HG02884 (cell line): ENCODE measurements around the gene RTP5.

Experiments
- ATAC-seq: cut with Tn5 transposase; IDR thresholded peaks from one replicate; pipeline ENCODE4 v1.9.1; 2021; ENCODE audit warnings: mild to moderate bottlenecking, moderate library complexity; ENCODE audit not compliant: unreplicated experiment

The RTP5 gene

DNA sequence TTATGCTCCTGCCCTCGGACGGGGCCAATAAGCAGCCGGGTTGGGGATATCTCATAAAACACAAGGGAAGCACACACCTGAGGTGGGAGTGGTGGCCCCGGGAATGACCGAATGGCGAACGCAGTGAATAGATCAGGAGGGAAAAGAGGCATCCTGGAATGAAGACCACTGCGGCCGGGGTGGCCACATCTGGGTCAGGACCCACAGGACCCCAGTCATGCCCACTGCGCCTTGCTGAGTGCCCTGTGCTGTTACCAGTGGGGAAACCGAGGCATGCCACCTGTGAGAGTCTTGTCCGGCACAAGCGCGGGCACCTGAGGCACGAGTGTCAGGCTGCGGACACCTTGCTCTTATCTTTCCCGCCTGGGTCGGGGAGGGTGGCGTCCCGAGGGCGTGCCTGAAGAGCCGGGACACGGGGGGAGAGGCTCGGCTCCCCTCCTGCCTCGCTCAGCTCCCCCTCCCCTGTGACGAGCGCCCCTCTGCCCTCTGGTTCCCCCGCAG lies 12.4 kb upstream of the RTP5 start:
- no peak for ATAC-seq

DNA sequence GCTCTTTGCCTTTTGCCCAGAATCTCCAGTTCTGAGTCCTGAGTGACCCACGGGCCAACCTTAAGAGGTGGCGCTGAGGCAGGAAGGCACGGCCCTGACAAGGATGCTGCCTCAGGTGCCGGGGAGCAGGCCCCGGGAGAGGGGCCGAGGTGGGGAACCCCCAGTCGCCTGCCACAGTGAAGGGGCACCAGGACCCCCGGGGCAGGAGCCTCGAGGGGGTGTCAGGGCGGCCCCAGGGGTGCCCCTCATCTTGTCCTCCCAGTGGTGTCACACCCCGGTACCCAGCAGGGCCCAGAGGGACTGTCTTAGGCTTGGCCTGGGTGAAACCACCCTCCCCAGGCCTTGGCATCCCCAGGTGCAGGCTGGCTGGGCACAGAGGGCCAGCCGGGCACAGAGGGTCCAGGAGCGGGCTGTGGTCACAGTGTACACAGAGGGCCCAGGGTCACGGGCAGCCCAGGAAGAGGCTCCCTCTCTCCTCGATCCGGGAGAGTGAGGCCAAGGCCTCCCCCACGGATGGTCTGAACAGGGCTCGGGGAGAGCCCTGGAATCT lies 11.9 kb upstream of the RTP5 start:
- ATAC-seq = no peak

DNA sequence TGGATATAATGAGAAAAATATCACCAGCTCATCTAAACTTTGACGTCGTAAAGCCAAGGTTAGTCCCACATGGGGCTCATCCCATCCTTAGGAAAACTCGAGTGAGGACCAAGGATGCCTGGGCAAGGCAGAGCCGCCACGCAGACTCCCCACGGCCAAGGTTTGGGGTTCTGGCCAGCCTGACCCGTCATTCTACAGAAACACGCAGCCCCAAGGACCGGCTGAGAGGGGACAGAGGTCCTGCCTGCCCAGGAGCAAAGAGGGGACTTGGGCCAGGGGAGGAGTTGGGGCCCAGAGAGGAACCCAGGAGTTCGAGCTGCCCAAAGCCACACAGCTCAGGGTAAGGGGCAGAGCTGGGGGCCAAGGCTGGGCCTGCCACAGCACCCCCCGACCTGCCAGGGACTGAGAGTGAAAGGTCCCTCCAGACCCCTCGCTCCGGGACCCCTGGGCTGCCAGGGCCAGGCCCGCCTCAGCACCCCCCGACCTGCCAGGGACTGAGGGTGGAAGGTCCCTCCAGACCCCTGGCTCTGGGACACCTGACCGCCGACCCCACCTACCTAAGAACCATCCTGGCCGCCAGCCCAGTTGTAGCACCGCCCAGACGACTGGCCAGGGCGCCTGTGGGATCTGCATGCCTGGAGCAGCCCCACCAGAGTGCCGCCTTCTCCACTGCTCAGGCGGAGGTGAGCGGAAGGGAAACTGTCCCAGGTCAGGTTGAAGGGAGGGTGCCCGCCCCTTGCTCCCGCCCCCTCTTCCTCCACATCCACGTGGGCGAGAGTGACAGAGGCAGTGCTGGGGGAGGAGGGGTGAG lies 11.1 kb upstream of the RTP5 start, which contains the start of gene PDCD1:
PDCD1 (minus strand) TSS at position 689 of the 811 bp plus-strand sequence; CDS start at position 633, 56 bp downstream.
- no peak for ATAC-seq

DNA sequence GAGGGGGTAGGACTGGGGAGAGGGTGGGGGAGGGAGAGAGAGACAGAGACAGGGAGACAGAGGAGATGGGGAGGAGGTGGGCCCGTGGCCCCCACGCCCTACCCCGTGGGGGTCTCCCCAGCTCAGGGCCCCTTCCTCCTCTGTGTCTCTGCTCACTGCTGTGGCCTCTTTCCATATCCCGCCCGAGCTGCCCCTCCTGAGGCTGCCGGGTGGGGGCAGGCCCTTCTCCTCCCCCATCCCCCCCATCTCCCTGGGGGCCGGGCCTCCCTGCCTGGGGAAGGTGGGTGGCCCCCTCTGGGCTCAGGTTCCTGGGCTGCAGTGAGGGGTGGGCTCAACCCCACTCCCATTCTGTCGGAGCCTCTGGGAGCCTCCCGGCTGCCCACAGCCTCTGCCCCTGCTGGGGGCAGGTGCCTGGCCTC lies 10.5 kb upstream of the RTP5 start:
- ATAC-seq = no peak

DNA sequence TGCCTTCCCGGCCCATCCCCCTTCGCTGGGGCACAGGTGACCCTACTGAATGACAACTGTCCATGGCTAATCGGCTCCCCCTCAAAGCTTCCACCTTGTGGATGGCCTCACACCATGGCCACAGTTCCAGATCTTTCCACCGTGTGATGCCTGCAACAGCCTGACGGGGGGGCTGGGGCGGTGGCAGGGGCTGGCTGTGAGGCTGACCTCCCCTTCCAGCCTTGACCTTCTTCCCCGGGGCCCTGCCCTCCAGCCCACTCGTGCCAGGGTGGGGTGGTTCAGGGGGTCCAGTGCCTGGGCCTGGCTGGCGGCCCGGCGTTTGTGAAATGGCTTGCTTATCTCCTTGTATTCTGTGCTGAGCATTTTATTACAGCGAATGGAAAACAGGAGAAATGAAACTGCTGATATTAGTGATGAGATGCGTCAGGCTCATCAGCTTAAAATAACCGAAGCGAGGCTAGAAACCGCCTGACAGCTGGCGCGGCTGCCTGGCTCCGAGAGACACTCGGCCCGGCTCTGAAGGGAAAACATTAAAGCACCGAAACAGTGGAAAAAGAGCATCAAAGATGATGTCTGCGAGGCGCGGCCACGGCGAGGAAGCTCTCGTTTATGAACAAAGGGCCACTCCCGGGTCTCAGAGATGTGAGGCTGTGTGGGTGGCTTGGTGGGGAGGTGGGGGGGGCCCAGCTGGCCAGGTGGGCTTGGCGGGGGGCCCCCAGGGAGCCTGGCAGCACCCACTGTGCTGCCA lies 9.9 kb upstream of the RTP5 start:
- no peak for ATAC-seq

DNA sequence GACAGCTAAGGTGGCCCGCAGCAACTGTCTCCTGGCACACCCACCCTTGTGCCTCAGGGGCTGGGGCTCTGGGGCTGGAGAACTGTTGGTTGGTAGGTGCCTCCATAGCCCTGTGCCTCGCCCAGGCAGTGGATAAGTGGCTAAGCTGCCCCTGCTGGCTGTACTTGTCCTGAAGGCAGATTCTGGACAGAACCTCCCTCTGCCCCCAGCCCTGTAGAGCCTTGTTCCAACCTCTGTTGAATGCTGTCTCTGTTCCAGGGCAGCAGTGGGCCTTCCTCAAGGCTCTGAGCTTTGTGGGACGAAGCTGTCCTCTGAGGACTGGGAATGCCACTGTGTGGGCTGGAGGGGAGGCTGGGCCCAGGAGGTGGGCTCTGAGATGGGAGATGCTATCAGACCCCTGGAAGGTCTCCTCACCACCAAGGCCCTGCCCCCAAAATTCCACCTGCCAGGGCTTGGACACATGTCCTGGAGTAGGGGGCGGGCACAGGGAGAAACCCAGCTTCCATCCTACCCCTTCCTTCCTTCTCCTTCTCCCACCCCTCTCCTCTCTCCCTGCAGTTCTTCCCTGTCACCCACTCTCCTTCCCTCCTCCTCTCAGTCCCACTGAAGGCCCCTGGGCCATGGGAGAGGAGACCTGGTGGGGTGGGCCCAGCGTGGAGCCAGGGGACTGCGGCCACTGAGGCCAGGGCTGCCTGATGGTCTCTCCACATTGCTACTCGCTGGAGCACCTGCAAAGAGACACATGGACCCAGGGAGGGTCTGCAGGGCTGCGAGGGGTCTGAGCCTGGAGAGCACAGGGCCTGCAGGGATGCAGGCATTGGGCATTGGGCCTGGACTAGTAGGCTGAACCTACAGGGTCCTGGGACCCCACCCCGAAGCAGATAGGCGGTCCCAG lies 9.1 kb upstream of the RTP5 start:
- no peak for ATAC-seq

DNA sequence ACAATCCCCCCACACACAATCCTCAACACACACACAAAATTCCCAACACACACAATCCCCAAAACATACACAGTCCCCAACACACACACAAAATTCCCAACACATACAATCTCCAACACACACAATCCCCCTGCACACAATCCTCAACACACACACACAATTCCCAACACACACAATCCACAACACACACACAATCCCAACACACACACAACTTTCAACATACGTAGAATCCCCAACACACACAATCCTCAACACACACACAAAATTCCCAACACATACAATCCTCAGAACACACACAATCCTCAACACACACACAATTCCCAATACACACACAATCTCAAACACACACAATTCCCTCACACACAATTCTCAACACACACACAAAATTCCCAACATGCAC lies 8.3 kb upstream of the RTP5 start:
- no peak for ATAC-seq

DNA sequence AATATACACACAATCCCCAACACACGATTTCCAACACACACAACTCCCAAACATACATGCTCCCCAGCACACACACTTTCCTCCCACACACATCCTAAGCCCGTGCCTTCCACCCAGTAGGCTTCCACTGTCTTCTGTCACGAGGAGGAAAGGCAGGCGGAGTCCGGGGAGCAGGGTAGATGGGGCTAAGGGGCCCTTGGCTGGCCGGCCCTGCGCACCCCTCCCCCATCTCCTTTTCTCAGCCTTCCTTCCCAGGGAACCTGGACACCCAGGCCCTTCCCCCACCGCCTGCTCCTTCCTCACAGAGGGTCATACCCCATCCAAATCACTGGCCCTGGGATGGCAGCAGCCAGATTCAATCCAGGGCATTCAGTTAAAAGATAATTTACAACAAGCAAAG lies 7.4 kb upstream of the RTP5 start:
- ATAC-seq = no peak

DNA sequence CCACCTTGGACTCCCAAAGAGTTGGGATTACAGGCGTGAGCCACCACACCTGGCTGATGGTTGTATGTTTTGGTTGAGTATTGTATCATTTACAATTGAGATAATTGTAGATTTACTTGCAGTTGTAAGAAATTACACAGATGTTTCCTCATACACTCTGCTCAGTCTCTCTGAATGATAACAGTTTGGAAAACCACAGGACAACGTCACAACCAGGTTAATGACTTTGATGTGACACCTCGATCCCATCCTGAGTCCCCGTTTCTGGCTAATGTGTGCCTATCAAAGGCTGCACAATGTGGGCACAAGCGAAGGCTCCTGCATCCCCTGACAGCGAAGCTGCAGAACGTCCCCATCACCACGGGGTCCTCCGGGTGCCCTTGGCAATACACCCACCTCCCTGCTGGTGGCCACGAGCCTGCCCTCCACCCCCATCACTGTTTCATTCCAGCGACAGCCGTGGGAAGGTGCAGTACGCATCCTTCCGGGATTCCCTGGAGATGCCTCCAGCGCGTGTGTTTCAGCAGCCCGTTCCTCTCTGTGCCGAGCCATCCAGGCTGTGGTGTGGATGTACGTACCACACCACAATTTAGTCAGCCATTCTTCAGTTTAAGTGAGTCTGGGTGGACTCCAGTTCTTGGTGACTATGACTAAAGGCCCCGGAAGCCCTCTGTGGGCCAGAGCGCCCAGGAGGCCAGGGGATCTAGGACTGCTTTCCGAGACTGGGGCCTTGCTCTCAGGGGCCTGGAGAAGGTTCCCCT lies 6.6 kb upstream of the RTP5 start:
- ATAC-seq = no peak

DNA sequence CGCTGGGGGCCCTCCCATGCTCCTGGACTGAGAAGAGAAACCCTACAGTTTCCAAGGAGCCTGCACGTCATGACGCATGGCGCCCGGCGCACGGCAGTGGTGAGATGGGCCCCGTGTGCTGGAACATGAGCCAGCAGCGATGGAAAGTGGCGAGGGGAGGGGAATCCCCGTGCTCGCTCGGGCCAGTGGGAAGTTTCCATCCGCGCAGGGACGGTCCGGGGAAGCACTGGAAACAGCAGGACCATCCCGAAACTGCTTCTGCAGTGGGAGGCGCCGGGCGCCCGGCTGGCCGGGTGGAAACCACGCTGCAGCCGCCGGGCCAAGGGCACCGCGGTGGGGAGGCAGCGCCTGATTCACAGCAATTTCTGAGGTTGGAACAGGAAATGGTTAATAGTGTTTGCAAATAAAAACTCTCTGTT lies 6.0 kb upstream of the RTP5 start:
- no peak for ATAC-seq

DNA sequence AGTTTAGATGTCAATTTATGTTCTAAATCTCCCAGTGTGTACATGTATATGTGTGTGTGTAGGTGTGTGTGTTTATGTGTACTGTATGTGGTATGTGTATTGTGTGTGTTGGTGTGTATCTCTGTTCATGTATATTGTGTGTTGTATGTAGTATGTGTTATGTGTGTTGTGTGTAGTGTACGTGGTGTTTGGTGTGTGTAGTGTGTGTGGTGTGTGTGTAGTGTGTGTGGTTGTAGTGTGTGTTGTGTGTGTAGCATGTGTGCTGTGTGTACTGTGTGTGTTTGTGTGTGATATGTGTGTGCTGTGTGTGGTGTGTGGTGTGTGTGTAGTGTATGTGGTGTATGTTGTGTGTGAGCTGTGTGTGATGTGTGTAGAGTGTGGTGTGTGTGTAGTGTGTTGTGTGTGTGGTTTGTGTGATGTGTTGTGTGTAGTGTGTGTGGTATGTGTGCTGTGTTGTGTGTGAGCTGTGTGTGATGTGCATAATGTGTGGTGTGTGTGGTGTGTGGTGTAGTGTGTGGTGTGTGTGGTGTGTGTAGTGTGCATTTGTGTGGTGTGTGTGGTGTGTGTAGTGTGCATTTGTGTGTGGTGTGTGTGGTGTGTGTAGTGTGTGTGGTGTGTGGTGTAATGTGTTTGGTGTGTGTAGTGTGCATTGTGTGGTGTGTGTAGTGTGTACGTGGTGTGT lies 5.2 kb upstream of the RTP5 start:
- ATAC-seq = no peak

DNA sequence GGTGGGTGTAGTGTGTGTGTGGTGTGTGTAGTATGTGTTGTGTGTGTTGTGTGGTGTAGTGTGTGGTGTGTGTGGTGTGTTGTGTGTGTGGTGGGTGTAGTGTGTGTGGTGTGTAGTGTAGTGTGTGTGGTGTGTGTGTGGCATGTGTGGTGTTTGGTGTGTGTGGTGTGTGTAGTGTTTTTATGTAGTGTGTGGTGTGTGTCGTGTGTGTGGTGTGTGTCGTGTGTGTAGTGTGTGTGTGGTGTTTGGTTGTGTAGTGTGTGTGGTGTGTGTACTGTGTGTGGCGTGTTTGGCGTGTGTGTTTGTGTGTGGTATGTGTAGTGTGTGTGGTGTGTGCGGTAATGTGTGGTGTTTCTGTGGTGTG lies 4.7 kb upstream of the RTP5 start:
- no peak for ATAC-seq

DNA sequence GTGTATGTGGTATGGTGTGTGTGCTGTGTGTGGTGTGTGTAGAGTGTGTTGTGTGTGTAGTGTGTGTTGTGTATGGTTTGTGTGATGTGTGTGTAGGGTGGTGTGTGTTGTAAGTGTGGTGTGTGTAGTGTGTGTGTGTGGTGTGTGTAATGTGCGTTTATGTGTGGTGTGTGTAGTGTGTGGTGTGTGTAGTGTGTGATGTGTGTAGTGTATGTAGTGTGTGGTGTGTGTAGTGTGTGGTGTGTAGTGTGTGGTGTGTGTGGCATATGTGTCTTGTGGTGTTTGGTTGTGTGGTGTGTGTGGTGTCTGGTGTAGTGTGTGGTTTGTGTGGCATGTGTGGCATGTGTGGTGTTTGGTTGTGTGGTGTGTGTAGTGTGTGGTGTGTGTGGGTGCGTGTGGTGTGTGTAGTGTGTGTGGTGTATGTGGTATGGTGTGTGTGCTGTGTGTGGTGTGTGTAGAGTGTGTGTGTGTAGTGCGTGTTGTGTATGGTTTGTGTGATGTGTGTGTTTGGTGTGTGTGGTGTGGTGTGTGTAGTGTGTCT lies 4.0 kb upstream of the RTP5 start:
- no peak for ATAC-seq

DNA sequence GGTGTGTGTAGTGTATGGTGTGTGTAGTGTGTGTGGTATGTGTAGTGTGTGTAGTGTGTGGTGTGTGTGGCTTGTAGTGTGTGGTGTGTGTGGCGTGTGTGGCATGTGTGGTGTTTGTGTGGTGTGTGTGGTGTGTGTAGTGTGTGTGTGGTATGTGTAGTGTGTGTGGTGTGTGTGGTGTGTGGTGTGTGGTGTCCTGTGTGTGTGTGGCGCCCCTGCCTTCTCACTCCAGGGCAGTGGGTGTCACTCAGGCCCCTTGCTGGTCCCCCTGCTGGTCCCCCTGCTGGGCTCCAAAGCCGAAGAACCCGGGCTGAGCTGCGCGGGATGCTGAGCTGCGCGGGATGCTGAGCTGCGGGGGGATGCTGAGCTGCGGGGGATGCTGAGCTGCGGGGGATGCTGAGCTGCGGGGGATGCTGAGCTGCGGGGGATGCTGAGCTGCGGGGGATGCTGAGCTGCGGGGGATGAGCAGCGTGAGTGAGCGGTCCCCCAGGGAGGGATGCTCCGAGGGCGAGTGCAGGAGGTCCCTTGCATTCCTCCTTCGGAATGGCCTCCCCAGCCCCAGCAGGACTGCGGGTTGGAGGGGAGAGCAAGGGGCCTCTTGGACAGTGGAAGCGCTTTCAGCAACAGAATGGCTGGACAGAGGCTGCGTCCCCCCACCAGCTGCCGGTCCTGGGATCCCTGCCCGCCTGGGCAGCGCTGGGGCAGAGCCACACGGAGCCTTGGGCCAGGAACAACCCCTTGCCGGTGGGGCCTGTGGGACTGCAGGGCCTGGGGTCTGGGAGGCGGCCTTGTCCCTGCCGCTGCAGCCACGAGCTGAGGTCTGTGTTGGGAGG lies 3.4 kb upstream of the RTP5 start:
- ATAC-seq = no peak

DNA sequence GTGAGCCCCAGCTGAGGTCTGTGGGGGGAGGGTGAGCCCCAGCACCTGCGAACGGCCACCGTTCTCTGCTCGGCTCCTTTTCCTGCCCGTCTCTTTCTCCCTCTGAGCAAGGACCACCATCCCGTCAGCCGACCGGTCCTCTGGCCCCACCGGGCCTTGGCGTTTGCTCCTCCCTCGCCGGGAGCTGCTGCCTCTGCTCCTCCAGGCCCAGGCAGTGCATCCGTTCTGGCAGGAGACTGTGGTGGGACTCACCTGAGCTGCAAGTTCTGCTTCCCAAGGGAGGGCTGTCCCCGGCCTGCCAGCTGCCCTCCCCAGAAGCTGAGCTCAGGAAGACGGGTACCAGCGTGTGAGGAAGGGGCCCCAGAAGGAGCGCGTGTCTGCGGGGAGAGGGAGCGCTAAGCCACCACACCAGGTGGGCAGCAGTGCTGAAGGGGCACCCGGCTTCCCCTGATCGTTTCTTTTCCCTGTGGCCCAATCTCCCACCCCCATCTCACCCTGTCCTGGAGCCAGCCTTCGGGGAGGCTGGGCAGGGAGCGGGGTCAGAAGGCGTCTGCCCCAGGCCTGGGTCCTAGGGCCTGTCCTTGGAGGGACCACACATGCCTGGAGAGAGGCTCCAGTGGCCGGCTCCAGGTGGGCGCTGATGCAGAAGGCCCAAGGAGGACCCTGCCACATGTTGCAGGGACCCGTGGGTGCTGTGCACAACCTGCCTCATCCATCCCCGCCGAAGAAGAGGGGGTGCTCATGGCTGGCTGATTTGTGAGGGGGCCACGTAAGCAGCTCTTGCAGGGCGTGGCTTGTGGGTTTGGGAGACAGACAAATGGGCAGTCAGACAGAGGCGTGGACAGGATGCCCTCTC lies 2.5 kb upstream of the RTP5 start:
- ATAC-seq = no peak

DNA sequence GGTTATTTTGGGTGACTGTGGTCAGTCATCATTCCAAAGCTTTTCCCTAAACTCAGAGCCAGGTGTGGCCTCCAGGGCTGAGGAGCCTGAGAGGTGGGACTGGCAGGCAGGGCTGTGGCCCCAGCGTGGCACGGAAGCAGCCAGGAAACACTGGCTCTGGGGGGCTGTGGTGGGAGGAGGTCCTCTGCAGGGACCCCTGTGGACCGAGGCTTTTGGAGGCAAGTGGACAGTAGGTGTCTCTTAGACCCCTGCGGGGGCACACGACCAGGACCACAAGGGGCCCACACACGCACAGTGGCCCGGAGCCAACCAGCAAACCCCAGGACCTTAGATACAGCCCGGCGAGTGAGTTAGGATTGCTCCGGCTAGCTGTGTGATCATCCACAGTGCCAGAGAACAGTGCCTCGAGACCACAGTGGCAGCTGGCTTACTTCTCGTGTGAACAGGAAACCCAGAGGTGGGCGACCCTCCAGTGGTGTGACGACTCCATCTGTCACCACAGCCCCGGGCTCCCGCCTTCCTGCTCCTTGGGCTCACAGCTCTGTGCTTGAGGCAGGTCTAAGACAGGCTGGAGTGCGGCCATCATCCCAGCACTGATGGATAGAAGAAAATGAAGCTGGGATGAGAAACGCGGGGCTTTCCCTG lies 1.6 kb upstream of the RTP5 start:
- ATAC-seq = no peak

DNA sequence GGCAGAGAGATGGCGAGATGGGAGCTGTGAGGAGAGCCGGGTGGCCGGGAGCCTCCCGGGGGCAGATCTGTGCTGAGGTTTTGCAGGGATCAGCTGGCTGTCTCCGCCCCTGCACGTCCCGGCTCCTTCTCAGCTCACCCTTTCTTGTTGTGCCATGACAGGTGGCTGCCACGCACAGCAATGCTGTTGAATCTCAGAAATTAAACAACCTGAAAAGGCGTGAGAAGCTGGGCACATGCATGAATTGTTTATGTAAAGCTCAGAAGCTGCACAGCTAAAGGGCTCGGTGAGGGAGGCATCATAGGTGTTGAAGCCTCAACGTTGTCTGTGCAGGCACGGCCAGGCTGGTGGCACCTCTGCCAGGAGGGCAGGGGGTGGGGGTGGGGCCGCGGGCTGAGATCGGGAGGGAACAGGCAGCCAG lies 858 bp upstream of the RTP5 start:
- ATAC-seq = no peak
